GDM1 (cell line): ENCODE measurements around the gene TIAM1.

Experiments used
- DNase-seq: peaks from one replicate; lab custom pipeline; 2025; lab: John Stamatoyannopoulos, UW

Gene TIAM1

GRCh38 chr21:31135531-31136184 is 208.4 kb downstream of the TIAM1 start:
- no peak for DNase-seq

- no peak for DNase-seq
Observed at GRCh38 chr21:31133243-31133830, 210.7 kb downstream of the TIAM1 start.

- DNase-seq = peak; percentile 6
Observed at GRCh38 chr21:31132574-31133242, 211.4 kb downstream of the TIAM1 start.

- no peak for DNase-seq
Observed at GRCh38 chr21:31130821-31131220, 213.2 kb downstream of the TIAM1 start.

GRCh38 chr21:31128234-31128633 is 215.8 kb downstream of the TIAM1 start:
- no peak for DNase-seq

GRCh38 chr21:31124010-31124409 is 220.1 kb downstream of the TIAM1 start:
- DNase-seq = no peak

- no peak for DNase-seq
Observed at GRCh38 chr21:31119199-31119598, 224.9 kb downstream of the TIAM1 start.

GRCh38 chr21:31117128-31117916 is 226.7 kb downstream of the TIAM1 start:
- DNase-seq = no peak

GRCh38 chr21:31115249-31115648 is 228.8 kb downstream of the TIAM1 start:
- no peak for DNase-seq

- no peak for DNase-seq
Observed at GRCh38 chr21:31111093-31111492, 233.0 kb downstream of the TIAM1 start.

- no peak for DNase-seq
Observed at GRCh38 chr21:31110430-31110829, 233.6 kb downstream of the TIAM1 start.

GRCh38 chr21:31107871-31108270 is 236.2 kb downstream of the TIAM1 start:
- no peak for DNase-seq

- DNase-seq = no peak
Observed at GRCh38 chr21:31107176-31107785, 236.8 kb downstream of the TIAM1 start.

- no peak for DNase-seq
Observed at GRCh38 chr21:31103571-31104265, 240.3 kb downstream of the TIAM1 start.

- DNase-seq = no peak
Observed at GRCh38 chr21:31103163-31103562, 240.9 kb downstream of the TIAM1 start.

GRCh38 chr21:31099122-31099521 is 244.9 kb downstream of the TIAM1 start:
- DNase-seq = no peak

- peak; percentile 12 for DNase-seq
Observed at GRCh38 chr21:31098576-31099005, 245.5 kb downstream of the TIAM1 start.

- no peak for DNase-seq
Observed at GRCh38 chr21:31092832-31093625, 251.0 kb downstream of the TIAM1 start.

GRCh38 chr21:31090376-31090775 is 253.7 kb downstream of the TIAM1 start:
- no peak for DNase-seq

GRCh38 chr21:31088474-31088751 is 255.6 kb downstream of the TIAM1 start:
- no peak for DNase-seq
